ENCODE results near the gene TBL3. TPM values are rescaled to one million over a fixed set of nuclear protein-coding genes. Genes with fewer than 3 reads are reported as not detected.

The TBL3 gene
- total RNA-seq, 1 donor = 26.1 TPM

GRCh38 chr16:2028146-2028545 is 56.3 kb downstream of the TBL3 start:
- Histone ChIP-seq H3K27ac (ENCODE audit: low read depth, low read length) (no peak overlapping the region), H3K27me3 (ENCODE audit: insufficient read depth, low read length) (no peaks in the 10 kb centered on the region), H3K36me3 (ENCODE audit: insufficient read depth, low read length) (no peaks in the 10 kb centered on the region), H4K20me1 (ENCODE audit: insufficient read depth, low read length) (peaks cover 16% of the 10 kb centered on the region), H3K4me1 (ENCODE audit: insufficient read depth, low read length) (peaks cover 20% of the 10 kb centered on the region), H3K9me3 (ENCODE audit: low read depth, low read length) (no peaks in the 10 kb centered on the region), H2AFZ (ENCODE audit: low read length) (no peak overlapping the region), H3K4me3 (ENCODE audit: insufficient read depth, low read length) (peak overlapping the region; percentile 72), H3K4me2 (ENCODE audit: insufficient read depth, low read length) (peak overlapping the region; percentile 79), H3K79me2 (ENCODE audit: insufficient read depth, low read length) (peaks cover 15% of the 10 kb centered on the region)
- no peak for DNase-seq (ENCODE audit: insufficient read length, low spot score, missing footprints)
- TF ChIP-seq CTCF (IDR thresholded peaks at IDR 0.05; ENCODE audit: extremely low read depth, low read depth, low read length) = no peak

GRCh38 chr16:2028620-2029220 is 56.9 kb downstream of the TBL3 start:
- Histone ChIP-seq H3K4me3 (ENCODE audit: insufficient read depth, low read length) (no peak overlapping the region), H3K4me2 (ENCODE audit: insufficient read depth, low read length) (peak overlapping the region; percentile 79), H3K79me2 (ENCODE audit: insufficient read depth, low read length) (peaks cover 15% of the 10 kb centered on the region), H4K20me1 (ENCODE audit: insufficient read depth, low read length) (peaks cover 16% of the 10 kb centered on the region), H3K36me3 (ENCODE audit: insufficient read depth, low read length) (no peaks in the 10 kb centered on the region), H3K27me3 (ENCODE audit: insufficient read depth, low read length) (no peaks in the 10 kb centered on the region), H3K4me1 (ENCODE audit: insufficient read depth, low read length) (peaks cover 26% of the 10 kb centered on the region), H3K27ac (ENCODE audit: low read depth, low read length) (no peak overlapping the region), H2AFZ (ENCODE audit: low read length) (no peak overlapping the region), H3K9me3 (ENCODE audit: low read depth, low read length) (no peaks in the 10 kb centered on the region)
- DNase-seq (ENCODE audit: insufficient read length, low spot score, missing footprints) = no peak
- no peak for TF ChIP-seq CTCF (IDR thresholded peaks at IDR 0.05; ENCODE audit: extremely low read depth, low read depth, low read length)

GRCh38 chr16:2029350-2029749 is 57.5 kb downstream of the TBL3 start:
- Histone ChIP-seq H3K27ac (ENCODE audit: low read depth, low read length) (no peak overlapping the region), H3K79me2 (ENCODE audit: insufficient read depth, low read length) (peaks cover 15% of the 10 kb centered on the region), H3K36me3 (ENCODE audit: insufficient read depth, low read length) (no peaks in the 10 kb centered on the region), H3K4me1 (ENCODE audit: insufficient read depth, low read length) (peaks cover 30% of the 10 kb centered on the region), H4K20me1 (ENCODE audit: insufficient read depth, low read length) (peaks cover 16% of the 10 kb centered on the region), H3K27me3 (ENCODE audit: insufficient read depth, low read length) (no peaks in the 10 kb centered on the region), H3K4me3 (ENCODE audit: insufficient read depth, low read length) (no peak overlapping the region), H2AFZ (ENCODE audit: low read length) (no peak overlapping the region), H3K9me3 (ENCODE audit: low read depth, low read length) (no peaks in the 10 kb centered on the region), H3K4me2 (ENCODE audit: insufficient read depth, low read length) (peak overlapping the region; percentile 9)
- DNase-seq (ENCODE audit: insufficient read length, low spot score, missing footprints) = no peak
- TF ChIP-seq CTCF (IDR thresholded peaks at IDR 0.05; ENCODE audit: extremely low read depth, low read depth, low read length) = no peak

GRCh38 chr16:2030036-2030435 is 58.2 kb downstream of the TBL3 start:
- Histone ChIP-seq H3K4me1 (ENCODE audit: insufficient read depth, low read length) (peaks cover 35% of the 10 kb centered on the region), H3K79me2 (ENCODE audit: insufficient read depth, low read length) (peaks cover 19% of the 10 kb centered on the region), H3K36me3 (ENCODE audit: insufficient read depth, low read length) (no peaks in the 10 kb centered on the region), H3K27ac (ENCODE audit: low read depth, low read length) (no peak overlapping the region), H4K20me1 (ENCODE audit: insufficient read depth, low read length) (peaks cover 16% of the 10 kb centered on the region), H3K4me2 (ENCODE audit: insufficient read depth, low read length) (no peak overlapping the region), H3K9me3 (ENCODE audit: low read depth, low read length) (no peaks in the 10 kb centered on the region), H3K27me3 (ENCODE audit: insufficient read depth, low read length) (no peaks in the 10 kb centered on the region), H2AFZ (ENCODE audit: low read length) (no peak overlapping the region), H3K4me3 (ENCODE audit: insufficient read depth, low read length) (no peak overlapping the region)
- no peak for DNase-seq (ENCODE audit: insufficient read length, low spot score, missing footprints)
- no peak for TF ChIP-seq CTCF (IDR thresholded peaks at IDR 0.05; ENCODE audit: extremely low read depth, low read depth, low read length)

Data from osteoblast (primary cell).